Activated CD4-positive, CD25-positive, alpha-beta regulatory T cell treated with anti-CD3 and anti-CD28 coated beads, Interleukin-2, amount 50 U/mL, for 72 hours (primary cell): ENCODE results near the gene FRY.

ENCODE experiments used
- DNase-seq: peaks from one replicate; pipeline ENCODE4 v3.0.0; 2021

Gene FRY

DNA sequence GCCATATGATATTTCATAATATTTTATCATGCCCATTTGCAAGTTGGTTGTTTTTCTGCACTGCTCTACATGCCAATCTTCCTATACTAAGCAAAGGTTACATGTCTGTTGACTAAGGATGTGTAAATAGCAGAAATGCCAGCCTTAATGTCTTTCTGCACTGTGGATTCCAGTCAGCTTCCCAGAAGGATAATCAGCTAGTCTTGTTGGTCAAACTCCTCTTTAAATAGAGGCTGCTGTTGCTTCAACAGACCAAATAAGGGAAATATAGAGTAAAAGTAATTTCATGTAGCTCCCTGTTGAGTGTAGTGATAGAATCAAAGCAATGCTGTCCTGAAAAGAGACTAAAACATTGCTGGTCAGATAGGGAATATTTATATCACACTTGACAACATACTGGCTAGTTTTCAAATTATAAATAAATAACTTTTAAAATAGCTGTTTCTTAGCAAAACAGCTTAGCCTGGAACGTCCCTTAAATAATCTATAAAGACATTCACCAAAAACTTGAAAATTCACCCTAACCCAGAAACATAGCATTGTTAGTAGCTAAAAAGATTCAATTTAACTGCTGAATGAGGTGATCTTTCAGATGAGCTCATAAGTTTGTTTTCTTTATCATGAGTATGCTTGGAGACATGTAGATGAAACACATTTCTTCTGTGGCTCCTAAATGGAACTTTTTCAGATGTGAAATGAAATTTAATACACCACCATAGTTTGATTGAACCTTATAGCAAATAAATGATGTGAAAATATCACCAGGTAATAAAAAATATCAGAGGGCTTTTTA is 56.6 kb downstream of the FRY start:
- DNase-seq, result no peak

DNA sequence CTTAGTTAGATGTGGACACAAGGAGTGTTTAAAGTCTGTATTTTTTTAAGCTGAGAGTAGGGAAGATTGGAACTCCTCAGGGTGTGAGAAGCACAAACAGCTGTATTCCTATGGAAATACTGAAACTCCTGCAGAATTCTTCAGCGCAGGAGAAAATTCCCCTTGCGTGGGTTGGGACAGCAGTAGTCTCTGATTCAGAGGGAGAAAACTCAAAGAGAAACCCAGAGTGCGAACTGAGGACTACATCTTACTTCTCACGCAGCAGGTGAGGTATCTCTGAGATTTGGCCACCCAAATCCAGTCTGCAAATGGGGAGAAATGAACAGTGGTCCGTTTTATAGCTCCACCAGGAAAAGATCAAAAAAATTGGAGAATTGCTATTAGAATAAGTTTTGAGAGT is 60.9 kb downstream of the FRY start:
- no peak for DNase-seq

DNA sequence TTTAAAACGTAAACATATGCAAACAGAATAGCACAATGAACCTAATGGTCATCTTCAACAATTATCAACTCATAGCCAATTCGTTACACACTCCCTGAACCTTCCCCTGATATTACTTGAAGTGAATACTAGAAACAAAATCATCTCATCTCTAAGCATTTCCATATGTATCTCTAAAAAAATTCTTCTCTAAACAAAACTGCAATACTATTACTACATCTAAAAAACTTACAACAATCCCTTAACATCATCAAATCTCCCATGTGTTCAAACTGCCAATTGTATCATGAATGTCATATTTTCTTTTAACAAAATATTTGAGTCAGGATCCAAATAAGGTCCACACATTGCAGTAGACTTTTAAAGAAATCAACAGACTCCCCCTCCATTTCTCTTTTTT is 61.4 kb downstream of the FRY start:
- no peak for DNase-seq

DNA sequence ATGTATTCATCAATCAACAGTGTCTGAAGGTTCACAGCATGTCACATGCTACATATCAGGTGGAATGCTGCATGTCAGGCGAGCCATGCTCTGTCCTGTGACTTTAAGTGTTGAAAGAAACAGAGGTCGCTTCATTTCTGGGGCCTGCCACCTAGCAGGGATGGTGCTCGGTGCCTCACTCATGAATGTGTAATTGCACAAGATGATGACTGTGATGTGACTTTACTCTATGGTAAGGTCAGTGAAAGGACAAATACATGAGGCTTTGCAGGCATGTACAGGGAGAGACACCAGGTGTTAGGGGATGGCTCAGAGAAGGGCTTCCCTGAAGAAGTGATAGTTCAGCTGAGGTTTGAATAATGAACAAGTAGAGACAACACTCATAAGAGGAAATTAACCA is 66.7 kb downstream of the FRY start:
- no peak for DNase-seq

DNA sequence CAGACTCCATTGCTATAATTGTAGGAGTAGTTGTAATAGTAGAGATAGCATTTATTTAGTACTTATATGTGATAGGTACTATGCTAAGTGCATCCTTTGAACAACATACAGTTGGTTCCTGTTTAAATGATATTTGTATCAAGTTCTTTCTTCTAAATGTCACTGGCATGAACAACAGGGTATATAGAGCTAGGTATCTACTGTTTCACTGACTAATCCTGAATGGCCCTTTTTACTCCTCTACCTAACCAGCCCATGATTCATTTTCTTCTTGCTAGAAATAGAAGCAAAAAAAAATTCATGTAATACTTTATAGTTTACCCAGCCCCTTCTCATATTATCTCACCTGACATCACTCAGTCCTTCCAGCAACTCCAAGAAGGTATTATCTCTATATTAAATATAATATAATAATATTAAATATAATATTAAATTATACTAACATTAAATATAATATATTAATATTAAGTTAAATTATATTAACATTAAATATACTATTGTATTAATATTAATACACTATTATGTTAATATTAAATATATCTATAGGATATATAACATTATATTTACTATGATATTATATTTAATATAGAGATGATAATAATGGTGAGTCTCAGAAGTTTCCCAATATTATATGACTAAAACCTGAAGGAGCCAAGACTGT is 74.2 kb downstream of the FRY start:
- no peak for DNase-seq

DNA sequence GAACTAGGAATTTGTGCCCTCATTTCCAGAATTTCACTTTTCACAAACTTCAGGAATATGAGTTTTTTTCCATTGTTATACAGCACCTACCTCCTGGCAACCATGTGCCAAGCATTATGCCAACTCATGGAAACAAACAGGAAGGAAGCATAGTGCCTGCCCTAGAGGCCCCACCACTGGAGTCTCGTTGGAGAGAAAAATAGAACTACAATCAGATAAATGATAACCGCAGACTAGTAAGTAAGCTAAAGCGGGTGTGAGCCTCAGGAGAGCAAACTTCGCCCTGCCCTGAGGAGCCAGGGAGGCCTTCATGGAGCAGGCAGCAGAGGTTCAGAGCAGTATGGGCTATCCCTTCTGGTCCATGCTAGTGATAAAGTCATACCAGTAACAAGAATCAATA is 75.9 kb downstream of the FRY start:
- DNase-seq, result no peak

DNA sequence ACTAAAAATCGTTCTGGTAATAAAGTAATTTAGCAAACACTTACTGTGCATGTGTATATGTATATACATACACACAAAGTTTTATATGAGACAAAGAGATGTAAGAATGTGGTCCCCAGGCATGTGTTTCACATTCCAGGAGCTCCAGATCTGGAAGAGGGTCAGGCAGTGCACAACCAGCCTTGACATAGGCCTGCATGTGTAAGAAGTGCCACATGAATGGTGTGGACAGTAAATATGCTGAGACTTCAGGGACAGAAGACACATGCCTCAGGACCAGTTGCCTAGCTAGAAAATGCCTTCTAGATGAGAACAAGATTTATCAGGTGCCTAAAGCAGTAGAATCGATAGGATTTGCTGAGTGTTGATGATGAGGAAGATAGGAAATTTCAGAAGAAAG is 76.4 kb downstream of the FRY start:
- no peak for DNase-seq

DNA sequence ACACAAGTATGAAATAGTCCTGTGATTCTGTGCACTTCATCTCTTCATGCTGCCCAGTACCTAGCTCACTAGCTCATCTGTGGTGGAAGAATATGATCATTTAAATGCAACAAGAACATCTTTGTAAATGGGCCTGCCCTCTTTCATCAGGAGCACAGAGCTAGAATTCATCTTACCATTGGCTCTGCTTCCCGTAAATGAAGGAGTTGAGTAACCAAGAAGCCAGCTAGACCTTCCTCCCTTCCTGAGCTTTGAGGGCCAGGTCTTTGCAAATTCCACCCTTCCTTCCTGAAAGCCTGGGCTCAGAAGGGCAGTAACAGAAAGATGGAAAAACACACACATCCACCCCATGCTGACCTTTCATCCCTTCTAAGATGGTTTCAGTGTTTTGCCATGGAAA is 82.0 kb downstream of the FRY start:
- DNase-seq, result no peak

DNA sequence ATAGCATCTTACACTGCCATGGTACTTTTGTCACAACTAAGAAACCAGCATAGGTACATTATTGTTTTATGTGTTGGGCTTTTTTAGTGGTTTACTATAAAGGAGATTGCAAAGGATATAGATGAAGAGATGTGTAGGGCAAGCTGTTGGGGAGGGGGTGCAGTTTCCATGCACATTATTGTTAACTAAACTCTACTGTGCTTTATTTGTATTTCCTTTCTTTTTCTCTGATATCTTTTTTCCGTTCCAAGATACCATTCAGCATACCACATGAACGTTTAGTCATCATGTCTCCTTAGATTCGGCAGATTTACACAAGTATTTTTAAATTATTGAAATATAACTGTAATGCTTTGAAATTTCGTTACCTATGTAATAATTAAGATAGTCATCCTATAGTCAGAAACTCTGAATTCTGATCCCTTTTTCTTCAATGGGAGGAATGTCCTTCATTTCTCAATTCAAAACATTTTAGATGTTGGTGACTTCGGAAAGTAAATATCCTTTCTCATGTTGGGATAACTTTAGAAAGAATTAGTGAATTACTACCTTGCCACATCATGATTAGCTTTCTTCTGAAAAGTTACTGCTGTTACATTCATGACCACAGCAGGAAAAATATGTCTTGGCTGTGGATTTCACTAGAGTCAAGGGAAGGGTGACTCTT is 82.8 kb downstream of the FRY start:
- no peak for DNase-seq

DNA sequence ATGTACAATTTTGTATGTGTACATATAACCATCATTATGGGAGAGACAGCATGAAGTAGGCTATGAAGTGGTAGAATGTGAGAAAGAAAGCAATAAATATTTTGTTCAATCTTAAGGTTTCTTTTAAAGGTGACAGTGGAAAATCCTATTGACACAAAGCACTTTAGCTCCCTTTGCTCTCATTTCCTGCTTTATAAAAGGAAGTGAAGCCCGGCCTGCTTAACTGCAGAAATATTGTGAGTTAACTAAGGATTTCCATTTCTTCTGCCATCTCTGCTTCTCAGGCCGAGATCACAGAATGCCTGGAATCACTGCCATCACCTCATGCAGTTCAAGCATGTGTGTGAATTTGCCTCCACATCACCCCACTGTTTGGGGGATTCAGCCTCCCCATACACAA is 83.5 kb downstream of the FRY start:
- no peak for DNase-seq

DNA sequence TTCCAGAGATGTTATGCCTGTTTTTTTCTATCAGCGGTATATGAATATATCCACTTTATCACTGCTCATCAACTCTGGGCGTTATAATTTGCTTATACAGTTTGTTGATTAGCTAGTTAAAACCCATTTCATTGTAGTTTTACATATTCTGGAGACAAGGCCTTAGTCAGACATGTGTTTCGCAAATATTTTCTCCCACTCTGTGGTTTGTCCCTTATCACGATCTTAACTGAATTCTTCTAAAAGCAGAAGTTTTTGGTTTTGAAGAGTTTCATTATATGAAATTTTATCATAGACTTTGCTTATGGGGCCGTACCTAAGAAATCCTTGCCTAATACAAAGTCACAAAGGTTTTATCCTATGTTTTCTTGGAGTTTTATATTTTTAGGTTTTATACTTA is 84.6 kb downstream of the FRY start:
- no peak for DNase-seq

DNA sequence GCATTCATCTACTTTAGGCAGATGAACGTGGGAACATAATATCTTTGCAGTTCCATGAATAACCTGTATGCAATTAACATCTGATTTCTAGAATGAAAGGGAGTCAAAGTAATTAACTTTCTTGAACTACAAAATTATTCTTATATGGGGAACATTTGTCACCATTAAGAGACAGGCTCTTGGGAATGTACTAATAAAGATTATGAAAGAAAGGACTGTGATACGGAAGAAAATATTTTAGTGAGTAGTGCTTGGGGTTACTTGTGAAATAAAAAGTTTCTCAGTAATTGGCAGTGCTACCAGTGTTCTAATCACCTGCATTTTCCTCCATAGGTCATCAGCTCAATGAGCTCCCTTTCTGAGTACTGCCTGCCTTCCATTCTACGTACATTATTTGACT is 85.4 kb downstream of the FRY start:
- DNase-seq, result no peak

DNA sequence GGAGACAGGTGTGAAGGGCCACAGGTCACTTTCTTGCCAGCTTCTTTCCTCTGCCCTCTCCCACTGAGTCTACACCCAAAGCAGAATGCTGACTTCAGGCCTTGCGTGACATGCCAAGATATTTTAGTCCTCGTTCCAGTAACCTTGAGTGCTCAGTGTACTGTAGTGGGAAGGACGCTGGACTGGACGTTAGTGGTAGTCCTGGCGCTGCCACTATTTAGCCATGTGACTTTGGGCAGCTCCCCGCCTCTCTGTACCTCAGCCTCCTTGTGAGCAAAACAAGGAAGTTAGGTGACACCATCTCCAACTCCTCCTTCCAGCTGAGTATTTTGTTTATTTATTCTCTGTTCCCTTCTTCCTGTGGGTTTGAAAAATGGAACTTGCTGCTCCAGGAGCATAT is 86.1 kb downstream of the FRY start:
- no peak for DNase-seq

DNA sequence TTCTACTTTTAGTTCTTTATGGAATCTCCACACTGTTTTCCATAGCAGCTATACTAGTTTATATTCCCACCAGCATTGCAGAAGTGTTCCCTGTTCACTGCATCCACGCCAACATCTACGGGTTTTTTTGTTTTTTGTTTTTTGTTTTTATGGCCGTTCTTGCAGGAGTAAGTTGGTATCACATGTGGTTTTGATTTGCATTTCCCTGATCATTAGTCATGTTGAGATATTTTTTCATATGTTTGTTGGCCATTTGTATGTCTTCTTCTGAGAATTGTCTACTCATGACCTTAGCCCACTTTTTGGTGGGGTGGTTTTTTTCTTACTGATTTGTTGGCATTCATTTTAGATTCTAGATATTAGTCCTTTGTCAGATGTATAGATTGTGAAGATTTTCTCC is 89.7 kb downstream of the FRY start:
- no peak for DNase-seq

DNA sequence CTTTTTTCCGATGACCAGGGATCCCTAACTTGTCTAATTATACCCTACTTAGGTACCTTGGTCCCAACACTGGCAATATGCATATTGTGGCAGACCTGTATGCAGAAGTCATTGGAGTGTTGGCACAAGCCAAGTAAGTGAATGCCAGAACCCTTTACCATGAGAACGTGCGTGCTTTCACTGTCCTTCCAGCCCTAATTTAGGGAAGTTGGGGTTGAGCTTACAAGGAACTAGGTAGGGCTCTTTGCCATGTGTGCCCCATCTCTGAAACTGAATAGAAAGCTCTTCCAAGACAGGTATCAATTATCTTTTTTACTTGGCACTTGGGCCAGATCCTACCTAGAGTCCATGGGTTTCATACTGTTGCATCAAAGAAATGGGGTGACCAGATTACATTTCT is 93.2 kb downstream of the FRY start:
- DNase-seq, result no peak

DNA sequence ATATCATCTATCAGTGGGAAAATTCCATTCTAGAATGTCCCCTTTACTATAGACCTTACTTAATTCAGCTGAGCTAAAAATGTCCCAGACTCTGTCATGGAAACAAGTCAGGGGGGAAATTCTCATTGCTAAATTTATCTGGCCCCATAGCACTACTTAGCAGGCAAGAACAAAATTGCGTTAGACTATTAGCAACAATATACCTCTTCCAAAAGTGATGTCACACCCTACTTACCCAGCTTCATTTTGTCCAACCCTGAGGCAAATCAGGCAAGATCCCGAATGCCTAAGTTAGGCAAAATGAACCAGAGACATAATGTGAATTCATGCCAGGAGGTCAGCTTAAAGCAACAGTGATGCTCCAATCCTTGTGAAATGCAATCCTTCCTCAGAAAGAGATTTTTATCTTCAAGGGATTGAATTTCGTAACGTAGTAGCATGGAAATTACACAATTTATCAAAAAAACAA is 93.7 kb downstream of the FRY start:
- no peak for DNase-seq

DNA sequence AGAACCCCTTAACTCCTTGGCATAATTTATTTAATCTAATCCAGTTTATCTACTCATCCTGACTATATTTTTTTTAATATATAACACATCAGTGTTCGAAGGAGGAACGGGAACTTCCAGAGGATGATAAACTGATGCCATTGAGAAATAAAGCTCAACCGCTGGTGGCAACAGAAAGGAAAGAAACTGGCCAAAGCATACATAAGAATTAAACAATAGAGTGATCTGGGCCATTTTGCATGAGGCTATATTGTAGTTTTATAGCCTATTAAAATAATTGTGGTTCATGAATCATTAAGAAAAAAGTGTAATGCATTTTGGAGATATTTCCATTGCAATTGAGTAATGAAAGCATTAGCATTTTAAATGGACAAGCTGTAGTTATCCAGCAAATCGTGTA is 94.2 kb downstream of the FRY start:
- DNase-seq, result no peak

DNA sequence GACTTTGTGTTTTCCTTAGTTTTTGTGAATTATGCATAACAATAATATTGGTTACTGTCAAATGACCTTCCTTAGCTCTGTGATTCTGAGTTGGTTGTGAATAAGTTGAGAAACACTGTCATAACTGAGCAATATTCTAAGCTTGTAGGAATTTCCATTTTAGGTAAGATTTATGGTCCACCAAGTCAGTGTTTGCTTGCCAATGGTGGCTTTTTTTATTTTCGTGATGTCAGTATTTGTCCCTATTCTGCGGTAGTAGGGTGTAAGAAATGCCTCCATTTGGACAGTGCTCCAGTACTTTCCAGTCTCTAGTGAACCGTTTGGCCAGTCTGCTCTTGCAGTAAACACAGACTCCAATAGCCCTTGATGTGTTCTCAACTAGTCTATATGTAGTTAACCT is 94.7 kb downstream of the FRY start:
- no peak for DNase-seq

DNA sequence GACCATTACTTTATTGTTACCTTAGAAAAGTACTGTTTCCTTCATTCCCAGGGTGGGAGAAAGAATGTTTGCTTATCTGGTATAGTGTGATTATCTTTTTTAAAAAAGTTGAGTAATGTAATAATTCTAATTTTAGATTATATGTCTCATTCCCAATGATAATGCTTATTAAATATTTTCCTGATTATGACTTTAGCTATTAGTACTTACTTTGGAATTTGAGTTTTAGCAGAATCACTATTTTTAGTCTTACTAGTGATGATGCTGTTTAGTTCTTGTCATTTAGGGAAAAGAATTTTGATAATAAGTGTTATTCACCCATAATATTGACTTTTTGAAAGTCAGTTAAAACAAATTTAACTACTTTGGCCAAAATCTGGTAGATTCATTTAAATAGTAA is 95.2 kb downstream of the FRY start:
- DNase-seq, result no peak

DNA sequence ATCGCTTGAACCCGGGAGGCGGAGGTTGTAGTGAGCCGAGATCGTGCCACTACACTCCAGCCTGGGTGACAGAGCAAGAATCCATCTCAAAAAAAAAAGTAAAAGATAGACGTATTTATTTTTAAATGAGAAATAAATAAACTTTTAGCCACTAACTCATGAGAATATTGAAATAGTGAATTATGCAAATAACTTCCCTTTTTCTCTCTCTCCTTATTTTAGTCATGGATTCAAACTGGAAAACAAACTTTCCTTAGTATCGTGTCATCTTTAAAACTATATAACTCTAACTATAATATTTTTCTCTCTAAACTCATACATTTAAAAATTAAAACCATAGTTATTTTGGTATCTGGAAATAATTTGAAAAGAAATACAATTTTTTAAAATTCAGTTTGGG is 96.1 kb downstream of the FRY start:
- no peak for DNase-seq

DNA sequence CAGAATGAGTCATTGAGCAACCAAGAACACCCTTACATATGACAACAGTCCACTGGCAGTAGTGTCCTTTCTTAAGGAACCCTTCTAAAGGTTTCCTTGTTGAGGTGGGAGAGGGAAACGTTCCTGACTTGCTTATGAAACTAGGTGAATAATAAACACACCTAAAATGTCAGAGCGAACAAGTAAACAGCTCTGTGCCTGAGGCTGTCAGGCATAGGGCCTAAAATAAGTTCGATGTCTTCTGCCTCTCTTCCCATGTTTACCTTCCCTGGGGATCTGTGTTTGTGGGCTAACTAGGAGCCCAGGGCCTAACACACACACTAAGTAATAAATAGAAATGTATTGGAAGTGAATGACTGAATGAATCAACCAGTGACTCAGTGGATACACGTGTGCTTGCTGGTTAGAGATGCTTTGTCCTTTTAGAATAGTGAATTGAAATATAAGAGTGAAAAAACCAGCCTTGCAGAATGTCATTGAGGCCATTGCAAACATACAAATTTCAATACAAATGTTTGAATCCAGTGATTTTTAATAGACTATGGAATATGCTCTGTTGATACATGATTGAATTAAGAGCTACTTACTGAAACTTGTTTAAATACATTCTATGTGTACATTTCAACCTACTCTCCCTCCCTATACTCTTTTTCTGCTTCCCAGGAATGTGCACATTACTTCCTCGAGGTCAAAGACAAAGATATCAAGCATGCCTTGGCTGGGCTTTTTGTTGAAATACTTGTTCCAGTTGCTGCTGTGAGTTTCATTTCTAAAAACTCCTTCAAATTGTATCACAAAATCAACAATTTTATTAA is 102.9 kb downstream of the FRY start:
- no peak for DNase-seq

DNA sequence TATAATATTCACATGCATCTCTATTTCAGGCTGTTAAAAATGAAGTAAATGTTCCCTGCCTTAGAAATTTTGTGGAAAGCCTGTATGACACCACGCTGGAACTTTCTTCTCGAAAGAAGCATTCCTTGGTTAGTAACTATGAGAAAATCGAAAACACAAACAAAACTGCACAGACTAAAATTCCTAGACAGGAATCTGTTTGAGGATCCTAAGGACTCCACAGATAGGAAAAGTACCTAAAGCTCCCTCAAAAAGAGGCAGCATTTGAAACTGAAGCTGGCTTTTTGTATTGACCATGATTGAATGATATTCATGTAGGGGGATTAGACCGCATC is 103.4 kb downstream of the FRY start:
- DNase-seq, result no peak

DNA sequence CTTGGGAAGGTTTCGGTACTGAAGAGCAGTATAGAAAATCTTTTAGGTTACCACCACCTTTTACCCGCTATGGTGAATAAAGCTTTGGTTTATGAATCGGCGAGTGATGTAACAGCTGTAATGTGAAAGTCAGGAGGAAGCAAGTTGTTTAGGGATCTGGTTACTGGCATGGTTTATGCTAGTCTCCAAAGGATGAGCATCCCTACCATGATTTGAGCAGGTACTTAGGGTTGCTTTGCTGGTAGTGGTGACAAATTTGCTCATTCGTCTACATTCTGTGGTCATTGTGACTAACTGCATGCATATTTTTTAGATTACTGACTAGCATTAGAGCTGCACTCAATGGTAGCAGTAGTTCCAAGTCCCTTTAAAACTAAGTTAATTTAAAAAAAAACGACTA is 104.1 kb downstream of the FRY start:
- no peak for DNase-seq

DNA sequence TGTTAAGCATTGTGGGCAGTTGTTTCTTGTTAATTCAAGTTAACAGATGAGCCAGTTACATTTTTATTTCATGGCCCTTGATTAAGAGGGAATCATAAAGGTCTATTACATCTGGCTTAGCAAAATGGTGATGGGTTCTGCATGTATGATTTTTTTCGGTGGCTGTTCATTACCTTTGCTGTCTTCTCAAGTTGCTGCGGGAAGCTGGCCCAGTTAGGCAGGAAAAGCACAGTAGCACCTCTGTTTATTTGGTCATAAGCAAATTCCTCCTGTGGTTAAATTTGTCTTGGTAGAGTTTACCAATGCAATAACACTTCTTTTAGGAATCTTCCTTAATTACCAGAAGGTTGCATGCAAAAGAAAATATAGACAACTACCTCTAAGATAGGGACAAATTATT is 104.5 kb downstream of the FRY start:
- no peak for DNase-seq
